Liver (tissue), 9 donors: ENCODE measurements around the gene CDC7. TPM values are rescaled to one million over a fixed set of nuclear protein-coding genes. Genes with fewer than 3 reads are reported as not detected.

Source experiments
- DNase-seq: peaks from one replicate; pipeline ENCODE4 v3.0.0-alpha.2; 2017; ENCODE audit warnings: low spot score
- H3K27ac ChIP-seq, 2 donors: one replicate each; pipeline ENCODE4 v1.7.0; 2013; ENCODE audit warnings: inconsistent platforms in 2 of 2, low read length in 2 of 2, control low read depth in 1 of 2, low read depth in 1 of 2, mild to moderate bottlenecking in 1 of 2
- H3K27me3 ChIP-seq, 4 donors: one replicate each; pipeline versions ENCODE4 v1.6.1 to v1.7.0; 2013; ENCODE audit warnings: low read length in 3 of 4, inconsistent platforms in 1 of 4, mild to moderate bottlenecking in 1 of 4, moderate library complexity in 1 of 4; ENCODE audit not compliant: control insufficient read depth in 4 of 4, insufficient read depth in 4 of 4
- H3K36me3 ChIP-seq, 4 donors: one replicate each; pipeline versions ENCODE4 v1.6.1 to v1.7.0; 2013; ENCODE audit warnings: low read length in 3 of 4, mild to moderate bottlenecking in 3 of 4, low read depth in 1 of 4, moderate library complexity in 1 of 4; ENCODE audit not compliant: control insufficient read depth in 4 of 4, insufficient read depth in 3 of 4
- H3K4me1 ChIP-seq, 4 donors: one replicate each; pipeline versions ENCODE4 v1.6.1 to v1.7.0; 2013; ENCODE audit warnings: low read length in 3 of 4, mild to moderate bottlenecking in 3 of 4, moderate library complexity in 1 of 4; ENCODE audit not compliant: control insufficient read depth in 4 of 4, insufficient read depth in 4 of 4
- H3K4me3 ChIP-seq, 3 donors: one replicate each; pipeline versions ENCODE4 v1.6.1 to v1.7.0; 2013; ENCODE audit warnings: low read length in 3 of 3, control low read depth in 1 of 3, low read depth in 1 of 3, mild to moderate bottlenecking in 1 of 3
- H3K9ac ChIP-seq, 2 donors: one replicate each; pipeline ENCODE4 v1.7.0; 2013; ENCODE audit warnings: low read length in 2 of 2, mild to moderate bottlenecking in 2 of 2, moderate library complexity in 2 of 2, control low read depth in 1 of 2, low read depth in 1 of 2
- H3K9me3 ChIP-seq, 4 donors: one replicate each; pipeline versions ENCODE4 v1.6.1 to v1.7.0; 2013; ENCODE audit warnings: low read length in 3 of 4; ENCODE audit not compliant: control insufficient read depth in 4 of 4
- EGR1 ChIP-seq, 2 donors: IDR thresholded peaks; 2 replicates each; pipeline ENCODE4 v1.6.1; 2016 to 2018; ENCODE audit warnings: antibody characterized with exemption in 2 of 2, low read depth in 2 of 2
- FOXA1 ChIP-seq: IDR thresholded peaks from 2 replicates; pipeline ENCODE4 v1.6.1; 2016; ENCODE audit warnings: antibody characterized with exemption
- FOXA2 ChIP-seq: IDR thresholded peaks from 2 replicates; pipeline ENCODE4 v1.6.1; 2016; ENCODE audit warnings: antibody characterized with exemption
- HNF4A ChIP-seq, 2 donors: conservative IDR thresholded peaks; 2 replicates each; pipeline ENCODE4 v1.6.1; 2016; ENCODE audit warnings: antibody characterized with exemption in 2 of 2, mild to moderate bottlenecking in 2 of 2
- JUND ChIP-seq, 2 donors: IDR thresholded peaks; 2 replicates each; pipeline ENCODE4 v1.6.1; 2016; ENCODE audit warnings: antibody characterized with exemption in 2 of 2
- RAD21 ChIP-seq, 2 donors: IDR thresholded peaks; 2 replicates each; pipeline ENCODE4 v1.6.1; 2016; ENCODE audit warnings: antibody characterized with exemption in 2 of 2, mild to moderate bottlenecking in 2 of 2
- REST ChIP-seq: IDR thresholded peaks from 2 replicates; pipeline ENCODE4 v1.6.1; 2016; ENCODE audit warnings: antibody characterized with exemption, mild to moderate bottlenecking
- RXRA ChIP-seq, 2 donors: IDR thresholded peaks; 2 replicates each; pipeline ENCODE4 v1.6.1; 2017 to 2018; ENCODE audit warnings: antibody characterized with exemption in 2 of 2, mild to moderate bottlenecking in 1 of 2
- TAF1 ChIP-seq: conservative IDR thresholded peaks from 2 replicates; pipeline ENCODE4 v1.6.1; 2016; ENCODE audit warnings: antibody characterized with exemption, mild to moderate bottlenecking
- ZBTB33 ChIP-seq: IDR thresholded peaks from 2 replicates; pipeline ENCODE4 v1.6.1; 2016; ENCODE audit warnings: antibody characterized with exemption
- WGBS: extraction: QIAGEN DNeasy Blood & Tissue Kit; methylation state at CpG from one replicate; pipeline ENCODE4 v1.1.7; 2013; 5-methylcytosine and 5-hydroxymethylcytosine counted together
- polyA plus RNA-seq, 2 donors: library from polyadenylated mRNA; stranded (reverse) in 1 of 2; unstranded in 1 of 2; fragments of 200-250 nt in 1 of 2; fragments of >200 nt in 1 of 2; fragmentation: Nextera tagmentation in 1 of 2; extraction: Ambion mirVana in 1 of 2; gene quantifications; one replicate each; pipeline versions ENCODE4 v1.2.1 to v1.2.3, GENCODE V29; 2013 to 2015
- total RNA-seq, 2 donors: library from RNA; depleted of rRNA; stranded (reverse); fragments of >200 nt; gene quantifications; one replicate each; pipeline ENCODE4 v1.2.3, GENCODE V29; 2014
- donor health status: healthy.
- donor health status: healthy.
- donor health status: healthy.
- donor health status: healthy.
- donor health status: healthy.

Gene CDC7
- total and polyA plus RNA-seq, 4 donors: 0.43 to 15.0 (median 0.61) TPM

GRCh38 chr1:91533361-91534024, 32.8 kb downstream of the CDC7 start:
- H3K9me3 ChIP-seq: no peaks in the 10 kb centered on the region
- H3K27ac ChIP-seq: no peak overlapping the region
- 94% methylated on average over 4 of the region's 4 CpGs for WGBS
- H3K36me3 ChIP-seq: no peaks in the 10 kb centered on the region
- DNase-seq: no peak
- H3K27me3 ChIP-seq: no peaks in the 10 kb centered on the region
- no peak for TF ChIP-seq HNF4A (conservative IDR thresholded peaks at IDR 0.05)
- no peak for TF ChIP-seq FOXA1
- no peaks in the 10 kb centered on the region for H3K4me1 ChIP-seq
- H3K4me3 ChIP-seq: no peak overlapping the region
- H3K9ac ChIP-seq: no peak overlapping the region

GRCh38 chr1:91535441-91535840, 34.8 kb downstream of the CDC7 start:
- TF ChIP-seq EGR1 (IDR thresholded peaks at IDR 0.05; ENCODE audit: low read depth in 2 of 2) (no peak), RXRA (IDR thresholded peaks at IDR 0.05) (no peak), ZBTB33 (no peak), RAD21 (IDR thresholded peaks at IDR 0.05) (no peak), TAF1 (no peak), FOXA2 (no peak), HNF4A (conservative IDR thresholded peaks at IDR 0.05) (no peak), REST (no peak)
- H3K4me3 ChIP-seq: no peak overlapping the region
- H3K36me3 ChIP-seq: no peaks in the 10 kb centered on the region
- H3K9me3 ChIP-seq: no peaks in the 10 kb centered on the region
- DNase-seq: no peak
- H3K4me1 ChIP-seq: no peaks in the 10 kb centered on the region
- 97% methylated on average over 34 of the region's 34 CpGs for WGBS
- no peak overlapping the region for H3K9ac ChIP-seq
- H3K27me3 ChIP-seq: peaks cover 0 to 2% (median 0%) of the 10 kb centered on the region in 4 donors
- no peak overlapping the region for H3K27ac ChIP-seq

GRCh38 chr1:91537281-91537986, 36.8 kb downstream of the CDC7 start:
- Histone ChIP-seq H3K9me3 (no peaks in the 10 kb centered on the region), H3K27ac (no peak overlapping the region), H3K27me3 (peaks cover 0 to 4% (median 0%) of the 10 kb centered on the region in 4 donors), H3K4me3 (no peak overlapping the region), H3K4me1 (no peaks in the 10 kb centered on the region), H3K36me3 (no peaks in the 10 kb centered on the region), H3K9ac (no peak overlapping the region)
- TF ChIP-seq FOXA2: no peak
- no peak for TF ChIP-seq REST
- no peak for TF ChIP-seq FOXA1
- no peak for TF ChIP-seq RAD21 (IDR thresholded peaks at IDR 0.05)
- no peak for TF ChIP-seq JUND (IDR thresholded peaks at IDR 0.05)
- DNase-seq: no peak
